Keratinocyte (primary cell): ENCODE results near the gene B3GLCT. TPM values are rescaled to one million over a fixed set of nuclear protein-coding genes. Genes with fewer than 3 reads are reported as not detected.

Experiments
- DNase-seq: peaks from one replicate; pipeline ENCODE4 v3.0.0-alpha.2; 2011; ENCODE audit warnings: low read depth, missing footprints, low spot score
- FAIRE-seq: peaks from 2 replicates; lab custom pipeline; 2011; peaks lifted over from hg19 to GRCh38; lab: Jason Lieb, UNC
- H2AFZ ChIP-seq: 2 replicates; pipeline ENCODE4 v1.6.0; 2012; ENCODE audit warnings: low read length, control low read depth, inconsistent platforms; ENCODE audit not compliant: control insufficient read depth
- H3K27ac ChIP-seq: 2 replicates; pipeline ENCODE4 v1.5.1; 2011; ENCODE audit warnings: low read length; ENCODE audit not compliant: control insufficient read depth, insufficient read depth
- H3K27me3 ChIP-seq: 3 replicates; pipeline ENCODE4 v1.6.0; 2011; ENCODE audit warnings: low read length; ENCODE audit not compliant: control insufficient read depth, insufficient read depth; ENCODE audit errors: extremely low read depth
- H3K36me3 ChIP-seq, 2 experiments: 2 replicates in 1 of 2; 3 replicates in 1 of 2; pipeline ENCODE4 v1.5.1; 2011; ENCODE audit warnings: low read length in 2 of 2, mild to moderate bottlenecking in 1 of 2; ENCODE audit not compliant: control insufficient read depth in 2 of 2, insufficient read depth in 2 of 2; ENCODE audit errors: extremely low read depth in 1 of 2
- H3K4me1 ChIP-seq: 3 replicates; pipeline ENCODE4 v1.5.1; 2011; ENCODE audit warnings: low read length; ENCODE audit not compliant: control insufficient read depth, insufficient read depth; ENCODE audit errors: extremely low read depth
- H3K4me2 ChIP-seq: 3 replicates; pipeline ENCODE4 v1.6.0; 2011; ENCODE audit warnings: low read depth, low read length; ENCODE audit not compliant: control insufficient read depth, insufficient read depth; ENCODE audit errors: extremely low read depth
- H3K4me3 ChIP-seq, 3 experiments: fragments of 200-600 bp in 1 of 3; sonication (generic) in 1 of 3; 2 replicates in 2 of 3; 3 replicates in 1 of 3; pipeline ENCODE4 v1.5.1; 2011 to 2016; ENCODE audit warnings: low read length in 3 of 3, mild to moderate bottlenecking in 3 of 3, control low read depth in 2 of 3, inconsistent platforms in 1 of 3, low read depth in 1 of 3, mixed read lengths in 1 of 3, mixed run types in 1 of 3, moderate library complexity in 1 of 3; ENCODE audit not compliant: control insufficient read depth in 2 of 3, insufficient read depth in 2 of 3; ENCODE audit errors: extremely low read depth in 1 of 3
- H3K79me2 ChIP-seq: 2 replicates; pipeline ENCODE4 v1.6.0; 2012; ENCODE audit warnings: low read length; ENCODE audit not compliant: control insufficient read depth, insufficient read depth
- H3K9ac ChIP-seq: 3 replicates; pipeline ENCODE4 v1.6.0; 2011; ENCODE audit warnings: low read length; ENCODE audit not compliant: control insufficient read depth, insufficient read depth; ENCODE audit errors: extremely low read depth
- H3K9me1 ChIP-seq: 3 replicates; pipeline ENCODE4 v1.6.0; 2011; ENCODE audit warnings: low read length; ENCODE audit not compliant: control insufficient read depth, insufficient read depth; ENCODE audit errors: extremely low read depth
- H3K9me3 ChIP-seq: 2 replicates; pipeline ENCODE4 v1.5.1; 2012; ENCODE audit warnings: low read depth, low read length; ENCODE audit not compliant: control insufficient read depth
- H4K20me1 ChIP-seq: 3 replicates; pipeline ENCODE4 v1.6.0; 2011; ENCODE audit warnings: low read length; ENCODE audit not compliant: control insufficient read depth, insufficient read depth; ENCODE audit errors: extremely low read depth
- CTCF ChIP-seq, 3 experiments: IDR thresholded peaks in 1 of 3; conservative IDR thresholded peaks in 1 of 3; optimal IDR thresholded peaks in 1 of 3; 2 replicates in 2 of 3; 3 replicates in 1 of 3; pipeline versions ENCODE3 to v1.5.1; 2011; ENCODE audit warnings: low read length in 3 of 3, mild to moderate bottlenecking in 3 of 3, moderate library complexity in 2 of 3, control low read depth in 1 of 3, inconsistent platforms in 1 of 3; ENCODE audit not compliant: insufficient read depth in 2 of 3; ENCODE audit errors: extremely low read depth in 1 of 3
- EZH2 ChIP-seq: IDR thresholded peaks from one replicate; pipeline ENCODE4 v1.6.1; 2012; ENCODE audit warnings: inconsistent platforms, mild to moderate bottlenecking, low read length, moderate library complexity
- dilution Hi-C: fragments of 300-500 bp; cut with MboI; formaldehyde crosslinking; loops from one replicate; pipeline ENCODE4 v1.7.0; 2020; ENCODE audit warnings: low sequenced_read_pairs; ENCODE audit not compliant: extremely low pct_ligation_motif_present
- polyA plus RNA-seq, 5 experiments: library from polyadenylated mRNA; depleted of rRNA in 3 of 5; stranded (reverse) in 3 of 5; stranded (forward) in 1 of 5; unstranded in 1 of 5; fragments of >200 nt; gene quantifications; 1 replicate in 1 of 5; 2 replicates in 3 of 5; 3 replicates in 1 of 5; pipeline versions ENCODE4 v1.2.1 to v1.2.3, GENCODE V29; 2011 to 2012; ENCODE audit warnings: missing spikeins in 2 of 5, low read depth in 1 of 5, low replicate concordance in 1 of 5

Gene B3GLCT
- polyA plus RNA-seq, 1 donor (not counting 4 experiments of a cell fraction or from before 2014, with no cell fraction given) = 4.4 TPM

- no peak for DNase-seq
- Histone ChIP-seq H4K20me1 (no peaks in the 10 kb centered on the region), H3K9me1 (no peaks in the 10 kb centered on the region), H3K9ac (no peak overlapping the region), H2AFZ (no peak overlapping the region), H3K9me3 (no peaks in the 10 kb centered on the region), H3K4me3 (no peak overlapping the region), H3K4me2 (no peak overlapping the region), H3K36me3 (no peaks in the 10 kb centered on the region), H3K4me1 (no peaks in the 10 kb centered on the region), H3K27ac (no peak overlapping the region), H3K27me3 (peaks cover 11% of the 10 kb centered on the region), H3K79me2 (no peaks in the 10 kb centered on the region)
- no peak for FAIRE-seq
- dilution Hi-C loops = no loop called here
- TF ChIP-seq EZH2 (no peak), CTCF (optimal IDR thresholded peaks at IDR 0.05 in 1 of 3, IDR thresholded peaks at IDR 0.05 in 1 of 3, conservative IDR thresholded peaks at IDR 0.05 in 1 of 3; ENCODE audit: extremely low read depth in 1 of 3, insufficient read depth in 2 of 3, low read length in 3 of 3) (no peak)
Observed at GRCh38 chr13:31346891-31347290, 147.1 kb downstream of the B3GLCT start.

- Histone ChIP-seq H3K4me1 (no peaks in the 10 kb centered on the region), H3K9me1 (no peaks in the 10 kb centered on the region), H3K4me3 (no peak overlapping the region), H3K4me2 (no peak overlapping the region), H3K27ac (no peak overlapping the region), H3K9me3 (no peaks in the 10 kb centered on the region), H3K27me3 (peaks cover 16% of the 10 kb centered on the region), H3K79me2 (no peaks in the 10 kb centered on the region), H3K9ac (no peak overlapping the region), H3K36me3 (no peaks in the 10 kb centered on the region), H2AFZ (no peak overlapping the region), H4K20me1 (no peaks in the 10 kb centered on the region)
- FAIRE-seq (no peak), DNase-seq (no peak)
- dilution Hi-C loops = no loop called here
- no peak for TF ChIP-seq CTCF (optimal IDR thresholded peaks at IDR 0.05 in 1 of 3, IDR thresholded peaks at IDR 0.05 in 1 of 3, conservative IDR thresholded peaks at IDR 0.05 in 1 of 3; ENCODE audit: extremely low read depth in 1 of 3, insufficient read depth in 2 of 3, low read length in 3 of 3)
- no peak for TF ChIP-seq EZH2
Observed at GRCh38 chr13:31349156-31349555, 149.4 kb downstream of the B3GLCT start.
